NCI-H1105 (cell line): ENCODE results near the gene ZNF408.

Experiments
- DNase-seq: peaks from one replicate; lab custom pipeline; 2025; lab: John Stamatoyannopoulos, UW

Gene ZNF408

GRCh38 chr11:46727952-46728658, 27.3 kb downstream of the ZNF408 start:
- DNase-seq, result no peak

GRCh38 chr11:46728659-46729040, 27.8 kb downstream of the ZNF408 start:
- no peak for DNase-seq

GRCh38 chr11:46729110-46730027, 28.5 kb downstream of the ZNF408 start:
- DNase-seq, result no peak

GRCh38 chr11:46731545-46731944, 30.7 kb downstream of the ZNF408 start:
- no peak for DNase-seq

- no peak for DNase-seq
These were observed 32.4 kb downstream of the ZNF408 start for GRCh38 chr11:46733234-46733633.

- no peak for DNase-seq
These were observed 35.3 kb downstream of the ZNF408 start for GRCh38 chr11:46736146-46736545.

- no peak for DNase-seq
These were observed 35.8 kb downstream of the ZNF408 start for GRCh38 chr11:46736615-46737014.

- DNase-seq, result no peak
These were observed 36.9 kb downstream of the ZNF408 start for GRCh38 chr11:46737699-46738098.

- DNase-seq, result no peak
These were observed 38.1 kb downstream of the ZNF408 start for GRCh38 chr11:46738887-46739286.

- DNase-seq, result no peak
These were observed 41.0 kb downstream of the ZNF408 start for GRCh38 chr11:46741600-46742484.

GRCh38 chr11:46743043-46743442, 42.2 kb downstream of the ZNF408 start:
- DNase-seq, result no peak

- no peak for DNase-seq
These were observed 43.0 kb downstream of the ZNF408 start for GRCh38 chr11:46743693-46744339.

- no peak for DNase-seq
These were observed 44.5 kb downstream of the ZNF408 start for GRCh38 chr11:46745328-46745727.

GRCh38 chr11:46745995-46746394, 45.2 kb downstream of the ZNF408 start:
- DNase-seq, result no peak

- no peak for DNase-seq
These were observed 46.3 kb downstream of the ZNF408 start for GRCh38 chr11:46747150-46747549.
